HEK293T (cell line): ENCODE results near the gene TNFAIP8L2.

Experiments used
- CTCF ChIA-PET: fragments of 350-600 bp; formaldehyde crosslinking; extraction: SDS; loops from one replicate; lab custom pipeline; 2021; ENCODE audit warnings: antibody characterized with exemption, inconsistent platforms; lab: Yijun Ruan, JAX
- POLR2A ChIA-PET: fragments of 350-600 bp; formaldehyde crosslinking; extraction: SDS; loops from one replicate; lab custom pipeline; 2020; ENCODE audit warnings: antibody characterized with exemption, inconsistent platforms; lab: Yijun Ruan, JAX
- DNase-seq: peaks from one replicate; pipeline ENCODE4 v3.0.0; 2012; ENCODE audit warnings: mixed read lengths; ENCODE audit errors: extremely low spot score
- ARNT ChIP-seq: fragments of 450-650 bp; IDR thresholded peaks from 2 replicates; pipeline ENCODE4 v1.6.1; 2017; ENCODE audit warnings: mild to moderate bottlenecking
- BHLHE40 ChIP-seq: fragments of 450-650 bp; IDR thresholded peaks from 2 replicates; pipeline ENCODE4 v1.6.1; 2016; ENCODE audit warnings: mild to moderate bottlenecking, moderate library complexity, borderline replicate concordance
- CTBP1 ChIP-seq: fragments of 450-650 bp; IDR thresholded peaks from 2 replicates; pipeline ENCODE4 v1.6.1; 2016; ENCODE audit warnings: borderline replicate concordance
- ELF4 ChIP-seq: fragments of 450-650 bp; IDR thresholded peaks from 2 replicates; pipeline ENCODE4 v1.6.1; 2017; ENCODE audit warnings: antibody characterized with exemption
- FOXA1 ChIP-seq: fragments of 450-650 bp; IDR thresholded peaks from 2 replicates; pipeline ENCODE4 v1.6.1; 2016; ENCODE audit warnings: mild to moderate bottlenecking
- FOXK2 ChIP-seq: fragments of 450-650 bp; IDR thresholded peaks from 2 replicates; pipeline ENCODE4 v1.6.1; 2016; ENCODE audit warnings: mild to moderate bottlenecking
- FOXM1 ChIP-seq: fragments of 450-650 bp; IDR thresholded peaks from 2 replicates; pipeline ENCODE4 v1.6.1; 2017; ENCODE audit warnings: mild to moderate bottlenecking, borderline replicate concordance
- HDGF ChIP-seq: fragments of 450-650 bp; IDR thresholded peaks from 2 replicates; pipeline ENCODE4 v1.6.1; 2017; ENCODE audit warnings: antibody characterized with exemption, borderline replicate concordance
- L3MBTL2 ChIP-seq: fragments of 450-650 bp; conservative IDR thresholded peaks from 2 replicates; pipeline ENCODE4 v1.6.1; 2016; ENCODE audit warnings: mild to moderate bottlenecking
- LEF1 ChIP-seq: fragments of 450-650 bp; IDR thresholded peaks from 2 replicates; pipeline ENCODE4 v1.6.1; 2017; ENCODE audit warnings: mild to moderate bottlenecking, borderline replicate concordance
- NFRKB ChIP-seq: fragments of 450-650 bp; IDR thresholded peaks from 2 replicates; pipeline ENCODE4 v1.6.1; 2016; ENCODE audit warnings: mild to moderate bottlenecking, moderate library complexity
- PKNOX1 ChIP-seq: fragments of 450-650 bp; IDR thresholded peaks from 2 replicates; pipeline ENCODE4 v1.6.1; 2016
- SP1 ChIP-seq: fragments of 450-650 bp; IDR thresholded peaks from 2 replicates; pipeline ENCODE4 v1.6.1; 2017
- SUZ12 ChIP-seq: fragments of 450-650 bp; IDR thresholded peaks from 2 replicates; pipeline ENCODE4 v1.6.1; 2016; ENCODE audit warnings: mild to moderate bottlenecking
- TARDBP ChIP-seq: fragments of 450-650 bp; IDR thresholded peaks from 2 replicates; pipeline ENCODE4 v1.6.1; 2016
- ZNF384 ChIP-seq: fragments of 450-650 bp; IDR thresholded peaks from 2 replicates; pipeline ENCODE4 v1.6.1; 2016

TNFAIP8L2 gene

GRCh38 chr1:151144474-151145303 is 11.8 kb upstream of the TNFAIP8L2 start:
- TF ChIP-seq ARNT (no peak), FOXK2 (no peak), CTBP1 (no peak), BHLHE40 (no peak), ELF4 (no peak), NFRKB (no peak)
- CTCF ChIA-PET: interaction anchor here (0.8 to 1.4 kb wide), 2 partner anchors 11 to 45 kb away, joined by 3 to 4 read pairs; no protein-coding TSS in a partner anchor
- no peak for DNase-seq
- POLR2A ChIA-PET: interaction anchor here (1.0 kb wide), 1 partner anchor 9 kb away, joined by 3 read pairs; no protein-coding TSS in a partner anchor

- TF ChIP-seq FOXM1: no peak
- no peak for TF ChIP-seq FOXA1
- TF ChIP-seq BHLHE40: no peak
- no peak for TF ChIP-seq PKNOX1
- TF ChIP-seq CTBP1: no peak
- no peak for TF ChIP-seq NFRKB
- no peak for TF ChIP-seq HDGF
- TF ChIP-seq FOXK2: no peak
- no peak for TF ChIP-seq L3MBTL2
- no peak for TF ChIP-seq ARNT
- no peak for TF ChIP-seq ZNF384
- TF ChIP-seq ELF4: no peak
- no peak for TF ChIP-seq LEF1
- no peak for TF ChIP-seq SP1
- TF ChIP-seq TARDBP: no peak
- ChIA-PET POLR2A (interaction anchor here (1.0 kb wide), 1 partner anchor 10 kb away, joined by 3 read pairs; no protein-coding TSS in a partner anchor), CTCF (interaction anchor here (0.6 to 1.4 kb wide), 2 partner anchors 10 to 46 kb away, joined by 3 to 4 read pairs; no protein-coding TSS in a partner anchor)
- no peak for DNase-seq
These were observed 11.0 kb upstream of the TNFAIP8L2 start for GRCh38 chr1:151145304-151146071.

- ChIA-PET CTCF (no interaction called here), POLR2A (no interaction called here)
- TF ChIP-seq CTBP1: no peak
- TF ChIP-seq ZNF384: no peak
- TF ChIP-seq TARDBP: no peak
- TF ChIP-seq L3MBTL2: no peak
- no peak for TF ChIP-seq FOXK2
- TF ChIP-seq PKNOX1: no peak
- no peak for TF ChIP-seq BHLHE40
- TF ChIP-seq SUZ12: no peak
- no peak for TF ChIP-seq HDGF
- TF ChIP-seq LEF1: no peak
- no peak for TF ChIP-seq ELF4
- no peak for TF ChIP-seq NFRKB
- no peak for TF ChIP-seq FOXM1
- no peak for TF ChIP-seq FOXA1
- no peak for TF ChIP-seq ARNT
- TF ChIP-seq SP1: no peak
- no peak for DNase-seq
These were observed 10.4 kb upstream of the TNFAIP8L2 start for GRCh38 chr1:151146072-151146411.

- CTCF ChIA-PET: no interaction called here
- POLR2A ChIA-PET: no interaction called here
- TF ChIP-seq L3MBTL2 (peak; percentile 57; the same call in 1 of the 2 replicates), LEF1 (no peak)
- peak; percentile 95 for DNase-seq
These were observed 9.9 kb upstream of the TNFAIP8L2 start, which contains the start of gene SEMA6C for GRCh38 chr1:151146412-151147131. Gene SEMA6C, minus strand, starts transcription at chr1:151146631. Its CDS starts 4,010 bp downstream, at chr1:151142621.

- CTCF ChIA-PET: no interaction called here
- no peak for TF ChIP-seq HDGF
- no peak for TF ChIP-seq ZNF384
- TF ChIP-seq ELF4: no peak
- no peak for TF ChIP-seq SUZ12
- no peak for TF ChIP-seq ARNT
- no peak for TF ChIP-seq LEF1
- no peak for TF ChIP-seq NFRKB
- no peak for TF ChIP-seq CTBP1
- no peak for TF ChIP-seq FOXK2
- TF ChIP-seq FOXA1: no peak
- TF ChIP-seq BHLHE40: no peak
- POLR2A ChIA-PET: no interaction called here
- no peak for DNase-seq
These were observed 9.3 kb upstream of the TNFAIP8L2 start for GRCh38 chr1:151147132-151147503.

GRCh38 chr1:151147665-151148064 is 8.8 kb upstream of the TNFAIP8L2 start:
- DNase-seq: no peak
- CTCF ChIA-PET: no interaction called here
- no peak for TF ChIP-seq L3MBTL2
- no peak for TF ChIP-seq BHLHE40
- TF ChIP-seq ELF4: no peak
- no peak for TF ChIP-seq TARDBP
- no peak for TF ChIP-seq FOXM1
- TF ChIP-seq ARNT: no peak
- no peak for TF ChIP-seq PKNOX1
- no peak for TF ChIP-seq SP1
- no peak for TF ChIP-seq HDGF
- no peak for TF ChIP-seq ZNF384
- no peak for TF ChIP-seq FOXA1
- no peak for TF ChIP-seq NFRKB
- TF ChIP-seq CTBP1: no peak
- TF ChIP-seq FOXK2: no peak
- no peak for TF ChIP-seq SUZ12
- POLR2A ChIA-PET: no interaction called here
